GM23248 (cell line): Measurements from ENCODE around the gene PLAC1.

Source experiments
- EZH2 ChIP-seq: fragments of 200-600 bp; sonication (generic); IDR thresholded peaks from 2 replicates; pipeline ENCODE4 v1.6.1; 2018; ENCODE audit warnings: antibody characterized with exemption, mild to moderate bottlenecking; ENCODE audit not compliant: insufficient read depth, poor library complexity, severe bottlenecking
- EZH2phosphoT487 ChIP-seq: fragments of 200-600 bp; sonication (generic); IDR thresholded peaks from 2 replicates; pipeline ENCODE4 v1.6.1; 2018; ENCODE audit warnings: antibody characterized with exemption, moderate library complexity, mild to moderate bottlenecking, low read depth; ENCODE audit not compliant: insufficient read depth

- TF ChIP-seq EZH2 (no peak), EZH2phosphoT487 (no peak)
Measured at GRCh38 chrX:134682081-134682480, 23.8 kb upstream of the PLAC1 start.
